ENCODE measurements around the gene TSPAN6.

Gene TSPAN6

DNA sequence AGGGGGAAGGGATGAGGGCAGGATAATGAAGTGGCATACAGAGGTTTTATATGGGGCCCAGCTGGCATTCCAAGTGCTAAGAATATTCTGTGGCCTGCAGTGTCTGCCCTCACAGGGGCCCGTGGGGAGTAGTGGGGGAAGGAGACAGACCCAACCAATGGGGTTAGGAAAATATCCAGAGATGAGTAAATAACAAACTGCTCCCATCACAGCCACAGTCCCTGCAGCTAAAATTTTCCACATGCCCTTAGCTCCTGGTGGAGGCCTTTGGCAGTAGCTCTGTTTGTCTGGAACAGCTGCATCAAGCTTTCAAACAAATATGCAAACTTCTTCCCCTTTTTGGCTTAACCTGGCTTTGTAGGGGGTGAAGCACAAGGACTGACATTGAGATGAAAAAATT is 10.5 kb upstream of the TSPAN6 start:
- DNase-seq: no peak

GRCh38 chrX:100645106-100645505 is 8.5 kb upstream of the TSPAN6 start:
- DNase-seq: no peak

DNA sequence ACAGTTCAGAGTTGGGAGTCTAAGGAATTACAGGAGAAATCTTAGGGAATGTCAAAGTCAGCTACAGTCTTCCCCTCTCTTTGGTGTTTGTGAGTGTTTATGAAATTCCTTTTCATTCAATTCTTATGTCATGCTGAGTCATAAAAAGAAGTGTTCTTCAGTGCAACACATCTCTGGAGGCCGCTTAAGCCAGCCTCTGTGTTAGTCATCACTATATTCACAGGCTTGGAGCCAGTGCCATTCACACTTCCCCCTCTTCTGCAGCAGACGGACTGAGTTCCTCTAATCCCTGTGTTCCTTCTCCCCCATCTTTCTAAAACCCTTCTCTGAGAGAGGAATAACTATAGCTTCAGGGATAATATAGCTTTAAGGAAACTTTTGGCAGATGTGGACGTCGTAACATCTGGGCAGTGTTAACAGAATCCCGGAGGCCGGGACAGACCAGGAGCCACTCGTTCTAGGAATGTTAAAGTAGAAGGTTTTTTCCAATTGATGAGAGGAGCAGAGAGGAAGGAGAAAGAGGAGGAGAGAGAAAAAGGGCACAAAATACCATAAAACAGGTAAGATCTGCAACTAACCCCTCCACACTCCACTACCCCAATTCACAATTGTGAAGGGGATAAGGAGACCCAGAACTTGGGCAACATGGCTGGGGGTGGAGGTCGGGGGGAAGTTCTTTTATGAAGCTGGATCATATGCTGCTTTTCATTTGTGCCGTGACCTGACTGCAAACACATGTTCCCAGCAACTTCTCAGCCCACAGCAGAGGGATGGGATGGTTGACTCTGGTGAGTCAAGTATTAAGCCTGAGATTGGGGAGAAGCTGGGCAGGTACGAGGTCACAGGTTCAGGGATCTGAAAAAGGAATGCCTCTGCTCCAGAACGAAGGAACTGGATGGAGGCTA is 7.6 kb upstream of the TSPAN6 start, which contains the start of gene SRPX2:
SRPX2 (plus strand) TSS at position 244 of the 905 bp plus-strand sequence. CDS start 2,124 bp downstream, outside the sequence.
- DNase-seq: no peak

- no peak for DNase-seq
Observed at GRCh38 chrX:100643212-100643611, 6.6 kb upstream of the TSPAN6 start.

DNA sequence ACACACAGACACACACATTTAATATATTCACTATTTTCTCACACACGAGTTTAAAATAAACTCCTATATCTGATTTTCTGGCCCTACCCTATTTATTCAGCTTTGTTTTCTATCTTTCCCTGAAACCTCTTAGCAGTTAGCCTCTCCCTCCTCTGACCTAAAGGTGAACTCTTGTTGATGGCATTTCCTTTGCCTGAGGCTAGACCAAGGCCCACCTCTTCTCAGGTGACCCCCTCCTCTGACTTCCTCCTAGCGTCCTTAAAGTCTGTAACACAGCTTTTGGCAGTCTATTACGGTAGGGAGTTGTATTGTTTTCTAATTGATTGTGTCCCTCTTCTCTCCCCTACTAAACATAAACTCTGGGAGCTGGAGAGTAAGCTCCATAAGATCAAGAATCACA is 5.7 kb upstream of the TSPAN6 start:
- no peak for DNase-seq

DNA sequence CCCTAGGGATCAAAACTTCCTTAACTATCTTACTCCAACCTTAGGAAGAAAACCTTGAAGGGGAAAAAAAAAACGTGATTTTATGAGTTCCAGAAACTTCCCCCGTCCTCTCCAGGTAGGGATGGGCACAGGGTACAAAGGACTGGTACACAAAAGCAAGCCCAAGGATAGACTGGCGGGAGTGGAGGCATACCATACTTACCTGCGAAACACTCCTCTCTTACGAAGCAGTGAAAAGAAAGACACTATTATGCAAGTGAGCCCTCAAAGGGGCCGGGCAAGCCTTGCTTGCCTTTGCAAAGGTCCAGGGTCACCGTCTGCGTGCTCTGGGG is 651 bp downstream of the TSPAN6 start:
- no peak for DNase-seq

GRCh38 chrX:100635040-100635439 is 1.6 kb downstream of the TSPAN6 start:
- DNase-seq: no peak

GRCh38 chrX:100625985-100626491 is 10.6 kb downstream of the TSPAN6 start:
- DNase-seq: no peak

- DNase-seq: no peak
Observed at GRCh38 chrX:100623001-100623400, 13.6 kb downstream of the TSPAN6 start.

- no peak for DNase-seq
Observed at GRCh38 chrX:100615005-100615404, 21.6 kb downstream of the TSPAN6 start.

- no peak for DNase-seq
Observed at GRCh38 chrX:100611951-100612350, 24.7 kb downstream of the TSPAN6 start.

- DNase-seq: no peak
Observed at GRCh38 chrX:100609591-100609990, 27.0 kb downstream of the TSPAN6 start.

GRCh38 chrX:100606753-100607152 is 29.9 kb downstream of the TSPAN6 start:
- no peak for DNase-seq

GRCh38 chrX:100600758-100601157 is 35.8 kb downstream of the TSPAN6 start:
- no peak for DNase-seq

DNA sequence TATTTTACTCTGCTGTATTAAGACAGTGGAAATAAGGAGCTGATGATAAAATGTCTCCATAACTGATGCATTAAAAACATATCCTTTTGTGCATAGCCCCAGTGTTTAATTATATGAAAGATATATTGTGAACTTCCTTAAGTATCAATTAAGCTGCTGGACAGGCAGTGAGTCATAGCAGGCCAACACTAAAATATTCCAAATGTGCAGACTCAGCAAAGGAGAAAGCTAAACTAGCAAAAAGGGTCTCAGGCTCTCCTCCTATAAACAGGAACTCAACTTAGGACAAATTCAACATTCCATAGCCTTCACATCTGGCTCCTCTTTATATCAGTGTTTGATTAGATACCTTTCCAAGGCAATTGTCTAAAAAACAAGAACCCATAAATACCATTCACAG is 36.3 kb downstream of the TSPAN6 start:
- DNase-seq: no peak

DNA sequence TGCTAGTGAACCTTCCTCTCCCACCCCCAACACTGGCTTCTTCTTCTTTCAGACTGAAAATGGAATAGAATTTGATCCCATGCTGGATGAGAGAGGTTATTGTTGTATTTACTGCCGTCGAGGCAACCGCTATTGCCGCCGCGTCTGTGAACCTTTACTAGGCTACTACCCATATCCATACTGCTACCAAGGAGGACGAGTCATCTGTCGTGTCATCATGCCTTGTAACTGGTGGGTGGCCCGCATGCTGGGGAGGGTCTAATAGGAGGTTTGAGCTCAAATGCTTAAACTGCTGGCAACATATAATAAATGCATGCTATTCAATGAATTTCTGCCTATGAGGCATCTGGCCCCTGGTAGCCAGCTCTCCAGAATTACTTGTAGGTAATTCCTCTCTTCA is 37.1 kb downstream of the TSPAN6 start:
- no peak for DNase-seq

DNA sequence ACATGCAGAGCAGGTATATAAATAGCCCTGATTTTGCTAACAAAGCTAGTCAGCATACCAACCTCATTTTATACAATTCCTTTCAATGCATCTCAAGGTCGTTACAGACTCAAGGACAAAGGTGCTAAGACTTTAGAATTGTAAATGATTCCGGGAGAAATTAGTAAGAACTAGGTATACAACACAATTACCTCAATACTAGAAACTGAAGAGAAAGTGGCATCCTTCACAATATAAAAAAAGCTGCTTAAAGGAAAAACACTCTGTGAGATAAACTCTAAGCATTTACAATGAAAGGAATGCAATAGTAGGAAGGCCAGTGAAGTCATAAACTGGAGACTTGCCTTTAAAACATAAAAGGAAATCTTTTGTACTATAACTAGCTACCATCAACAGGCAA is 40.0 kb downstream of the TSPAN6 start:
- no peak for DNase-seq

DNA sequence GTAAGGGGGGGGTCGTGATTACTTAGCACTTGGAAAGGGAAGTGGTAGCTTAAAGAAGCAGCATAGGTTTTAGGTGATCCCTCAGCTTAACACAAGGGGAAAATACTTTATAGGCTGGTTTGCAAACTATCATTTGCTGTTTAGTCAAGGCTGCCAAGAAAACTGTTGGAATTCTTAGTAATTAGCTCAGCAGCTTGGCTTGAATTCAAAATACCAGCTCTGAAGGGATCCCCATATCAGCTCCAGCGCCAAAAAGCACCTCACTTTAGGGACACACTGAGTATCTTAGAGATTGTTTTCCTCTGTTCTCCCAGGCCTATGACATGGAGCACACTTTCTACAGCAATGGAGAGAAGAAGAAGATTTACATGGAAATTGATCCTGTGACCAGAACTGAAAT is 43.0 kb downstream of the TSPAN6 start:
- DNase-seq: no peak

DNA sequence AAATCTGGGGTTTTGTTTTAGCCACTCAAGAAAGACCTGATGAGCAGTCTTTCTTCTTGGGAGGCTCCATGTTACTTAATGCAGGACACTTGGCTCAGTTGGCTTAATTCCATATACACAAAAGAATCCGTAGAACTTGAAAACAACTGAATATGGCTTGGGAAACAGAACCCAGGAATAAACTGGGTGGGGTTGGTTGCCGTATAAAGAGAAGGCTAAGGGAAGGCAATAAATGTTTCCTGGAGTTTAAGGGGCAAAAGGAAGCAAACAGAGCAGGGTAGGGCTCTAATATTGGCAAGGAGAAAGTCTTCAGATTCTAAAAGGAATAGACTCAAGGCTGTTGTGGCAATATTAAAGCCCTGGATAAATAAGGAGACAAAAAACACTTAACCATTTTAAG is 43.5 kb downstream of the TSPAN6 start:
- no peak for DNase-seq

DNA sequence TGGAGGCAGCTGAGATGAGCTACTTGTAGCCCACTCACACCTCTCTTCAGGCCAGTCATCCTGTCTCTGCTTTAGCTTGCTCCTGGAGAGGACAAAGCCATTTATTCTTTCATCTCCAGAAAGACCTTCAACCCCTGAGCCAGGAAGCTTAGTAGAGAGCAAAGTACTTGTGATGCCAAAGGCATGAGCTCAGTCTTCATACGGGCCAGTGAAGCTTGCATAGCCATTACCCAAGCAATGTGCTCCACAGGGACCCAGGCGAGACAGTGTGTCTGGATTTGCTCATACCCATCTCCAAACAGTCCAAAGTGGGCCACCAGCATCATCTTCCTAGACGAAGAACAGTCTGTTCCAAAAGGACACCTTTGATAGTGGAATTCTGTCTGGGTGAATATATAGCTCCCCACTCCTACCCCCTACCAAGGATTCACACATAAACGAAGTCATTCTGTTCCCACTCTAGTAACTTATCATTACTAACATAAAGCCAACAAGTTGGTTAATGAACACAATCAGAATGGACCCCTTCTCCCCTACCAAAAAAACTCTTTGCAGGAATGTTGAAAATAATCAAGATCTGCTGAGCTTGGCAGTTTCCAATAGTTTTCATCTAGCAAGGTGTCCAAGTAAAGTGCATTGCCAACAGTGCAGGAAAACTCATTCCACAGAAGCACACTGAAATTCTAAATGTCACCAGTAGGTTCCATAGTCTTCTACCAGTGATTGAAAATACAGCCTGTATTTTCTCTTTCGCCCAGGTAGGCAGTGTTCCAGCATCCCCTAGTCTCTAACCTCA is 45.2 kb downstream of the TSPAN6 start:
- DNase-seq: no peak

DNA sequence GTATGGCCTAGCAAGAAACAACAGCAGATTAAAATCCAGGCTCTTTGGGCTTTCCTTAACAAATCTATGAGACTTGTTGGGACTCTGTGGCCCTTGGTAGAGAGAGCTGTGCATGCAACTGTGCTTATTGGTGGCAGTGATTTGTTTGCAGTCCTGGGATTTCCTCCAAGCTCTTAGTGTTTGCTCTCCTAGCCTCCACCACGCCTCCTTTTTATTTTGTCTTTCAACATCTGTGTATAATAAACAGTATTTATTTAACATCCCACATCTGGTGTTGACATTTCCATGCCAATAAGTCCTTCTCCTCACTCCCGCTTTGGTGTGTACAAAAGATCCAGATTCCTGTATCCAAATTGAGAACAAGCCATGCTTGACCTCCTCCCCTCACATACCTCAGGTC is 48.7 kb downstream of the TSPAN6 start:
- DNase-seq: no peak

GRCh38 chrX:100586747-100587146 is 49.9 kb downstream of the TSPAN6 start:
- no peak for DNase-seq

DNA sequence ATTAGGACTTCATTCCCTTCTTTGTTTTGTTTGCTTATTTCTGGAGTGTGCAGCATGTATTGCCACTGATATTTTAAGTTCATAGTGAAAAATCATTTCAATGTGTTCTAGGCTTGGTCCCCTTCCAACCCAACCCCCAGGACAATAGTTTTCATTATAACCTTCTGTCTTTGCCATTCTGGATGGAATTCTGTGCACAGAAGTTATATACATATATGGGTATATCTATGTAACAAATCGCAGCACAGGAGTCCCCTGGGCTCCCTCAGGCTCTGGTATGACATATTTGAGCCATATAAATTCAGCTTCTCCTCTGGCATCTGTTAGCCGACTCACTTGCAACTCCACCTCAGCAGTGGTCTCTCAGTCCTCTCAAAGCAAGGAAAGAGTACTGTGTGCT is 52.0 kb downstream of the TSPAN6 start, which contains the start of gene TNMD:
TNMD (plus strand) TSS at position 326 of the 400 bp plus-strand sequence. CDS start 83 bp downstream, outside the sequence.
- DNase-seq: no peak
